HepG2 (cell line): ENCODE measurements around the gene MICAL1. TPM values are rescaled to one million over a fixed set of nuclear protein-coding genes. Genes with fewer than 3 reads are reported as not detected.

Experiments used
- ATAC-seq: fragments of 200-7000 bp; cut with Tn5 transposase; 3 replicates; pipeline ENCODE4 v1.9.1; 2020; ENCODE audit warnings: mild to moderate bottlenecking, moderate library complexity
- BruUV-seq: library from RNA; stranded (reverse); fragments of 400-500 nt; replicated peaks from 2 replicates; lab custom pipeline; 2021; lab: Mats Ljungman, UMichigan
- CTCF ChIA-PET: fragments of 300-600 bp; formaldehyde crosslinking; extraction: SDS; loops from one replicate; lab custom pipeline; 2021; ENCODE audit warnings: low total read pairs, inconsistent platforms, low intra/inter-chr PET ratio; lab: Yijun Ruan, JAX
- POLR2A ChIA-PET: fragments of 350-600 bp; sonication (Branson Sonifier 250); formaldehyde crosslinking; loops from one replicate; lab custom pipeline; 2020; ENCODE audit warnings: antibody characterized with exemption, inconsistent platforms; lab: Yijun Ruan, JAX
- DNase-seq: peaks from one replicate; pipeline ENCODE4 v3.0.0-alpha.2; 2015; ENCODE audit warnings: low spot score
- FAIRE-seq: peaks from 3 replicates; lab custom pipeline; 2011; peaks lifted over from hg19 to GRCh38; lab: Jason Lieb, UNC
- H2AFZ ChIP-seq: one replicate; pipeline ENCODE4 v1.6.1; 2011; ENCODE audit warnings: low read length, inconsistent platforms
- H3K27ac ChIP-seq: fragments of 300-600 bp; 3 replicates; pipeline ENCODE4 v1.8.0; 2011; ENCODE audit warnings: mixed run types, mild to moderate bottlenecking, mixed read lengths, low read length, inconsistent platforms; ENCODE audit not compliant: insufficient read depth; ENCODE audit errors: extremely low read length
- H3K27me3 ChIP-seq, 2 experiments: fragments of 200-600 bp in 1 of 2; 2 replicates in 1 of 2; 3 replicates in 1 of 2; pipeline versions ENCODE4 v1.6.0 to v1.8.0; 2011; ENCODE audit warnings: low read length in 2 of 2, mild to moderate bottlenecking in 2 of 2, moderate library complexity in 2 of 2, inconsistent platforms in 1 of 2; ENCODE audit not compliant: insufficient read depth in 2 of 2, control insufficient read depth in 1 of 2
- H3K36me3 ChIP-seq, 2 experiments: fragments of 200-600 bp in 1 of 2; replicated peaks in 1 of 2; 2 replicates in 1 of 2; 3 replicates in 1 of 2; pipeline versions ENCODE4 v1.5.1 to v1.8.0; 2011; ENCODE audit warnings: low read length in 2 of 2, inconsistent platforms in 1 of 2; ENCODE audit not compliant: insufficient read depth in 2 of 2, control insufficient read depth in 1 of 2
- H3K4me1 ChIP-seq: 2 replicates; pipeline ENCODE4 v1.5.1; 2012; ENCODE audit warnings: low read length, inconsistent platforms; ENCODE audit not compliant: insufficient read depth
- H3K4me2 ChIP-seq: 2 replicates; pipeline ENCODE4 v1.6.0; 2011; ENCODE audit warnings: low read depth, low read length, inconsistent platforms
- H3K4me3 ChIP-seq, 3 experiments: fragments of 200-600 bp in 1 of 3; sonication (generic), shearing (Covaris generic) in 1 of 3; replicated peaks in 1 of 3; 2 replicates each; pipeline ENCODE4 v1.5.1; 2011 to 2016; ENCODE audit warnings: low read length in 3 of 3, inconsistent platforms in 2 of 3, low read depth in 2 of 3, mild to moderate bottlenecking in 2 of 3, control low read depth in 1 of 3, mixed read lengths in 1 of 3; ENCODE audit not compliant: insufficient read depth in 1 of 3
- H3K79me2 ChIP-seq: one replicate; pipeline ENCODE4 v1.6.1; 2011; ENCODE audit warnings: low read length, inconsistent platforms; ENCODE audit not compliant: insufficient read depth
- H3K9ac ChIP-seq: 2 replicates; pipeline ENCODE4 v1.6.0; 2011; ENCODE audit warnings: mild to moderate bottlenecking, low read depth, low read length, inconsistent platforms; ENCODE audit not compliant: insufficient read depth
- H3K9me3 ChIP-seq: 2 replicates; pipeline ENCODE4 v1.5.1; 2012; ENCODE audit warnings: mild to moderate bottlenecking, low read length
- H4K20me1 ChIP-seq: 2 replicates; pipeline ENCODE4 v1.6.0; 2011; ENCODE audit warnings: inconsistent platforms, mild to moderate bottlenecking, low read length, moderate library complexity; ENCODE audit not compliant: insufficient read depth
- ATAD3A ChIP-seq: sonication (generic); formaldehyde crosslinking; IDR thresholded peaks from 2 replicates; pipeline ENCODE4 v1.4.0; 2020; ENCODE audit warnings: missing genetic modification reagents
- HES4 ChIP-seq: sonication (generic); formaldehyde crosslinking; IDR thresholded peaks from 2 replicates; pipeline ENCODE4 v1.9.0; 2021; ENCODE audit warnings: mild to moderate bottlenecking, missing genetic modification reagents, borderline replicate concordance
- HINFP ChIP-seq: sonication (generic); formaldehyde crosslinking; IDR thresholded peaks from 2 replicates; pipeline ENCODE4 v1.4.0; 2020; ENCODE audit warnings: low read depth, mild to moderate bottlenecking, missing genetic modification reagents
- HNRNPH1 ChIP-seq: fragments of 200-400 bp; formaldehyde crosslinking; optimal IDR thresholded peaks from 2 replicates; pipeline ENCODE3; 2017; ENCODE audit warnings: mild to moderate bottlenecking, low read depth, low read length
- KLF15 ChIP-seq: sonication (generic); formaldehyde crosslinking; IDR thresholded peaks from 2 replicates; pipeline ENCODE4 v1.8.1; 2023; ENCODE audit warnings: borderline replicate concordance, mild to moderate bottlenecking, inconsistent platforms, missing genetic modification reagents, mixed read lengths
- MAX ChIP-seq: IDR thresholded peaks from 2 replicates; pipeline ENCODE4 v1.6.1; 2012; ENCODE audit warnings: inconsistent platforms
- MEIS1 ChIP-seq: sonication (generic); formaldehyde crosslinking; IDR thresholded peaks from 2 replicates; pipeline ENCODE4 v1.9.0; 2021; ENCODE audit warnings: mild to moderate bottlenecking, missing genetic modification reagents, moderate library complexity, borderline replicate concordance
- MYNN ChIP-seq: sonication (generic); formaldehyde crosslinking; IDR thresholded peaks from 2 replicates; pipeline ENCODE4 v1.4.0; 2020; ENCODE audit warnings: mild to moderate bottlenecking, low read depth, missing genetic modification reagents
- POLR2AphosphoS5 ChIP-seq: IDR thresholded peaks from 2 replicates; pipeline ENCODE4 v1.6.1; 2012; ENCODE audit warnings: low read depth, low read length
- PRDM4 ChIP-seq: sonication (generic); formaldehyde crosslinking; IDR thresholded peaks from 2 replicates; pipeline ENCODE4 v1.9.0; 2021; ENCODE audit warnings: missing genetic modification reagents, borderline replicate concordance
- PREB ChIP-seq: sonication (generic); formaldehyde crosslinking; IDR thresholded peaks from 2 replicates; pipeline ENCODE4 v1.4.0; 2020; ENCODE audit warnings: missing genetic modification reagents
- RBM22 ChIP-seq: fragments of 200-400 bp; formaldehyde crosslinking; optimal IDR thresholded peaks from 2 replicates; pipeline ENCODE3; 2017; ENCODE audit warnings: mild to moderate bottlenecking, low read length, moderate library complexity
- TEAD3 ChIP-seq: optimal IDR thresholded peaks from 2 replicates; pipeline ENCODE3; 2016; ENCODE audit warnings: borderline replicate concordance
- ZNF891 ChIP-seq: sonication (generic); formaldehyde crosslinking; IDR thresholded peaks from 2 replicates; pipeline ENCODE4 v1.5.0; 2020; ENCODE audit warnings: mild to moderate bottlenecking, missing genetic modification reagents
- WGBS: methylation state at CpG from one replicate; pipeline ENCODE4 v1.1.6; 2017; ENCODE audit warnings: low lambda C conversion rate; 5-methylcytosine and 5-hydroxymethylcytosine counted together
- in situ Hi-C: cut with HindIII; loops from 2 replicates; pipeline ENCODE4 v1.10.0; 2017; ENCODE audit warnings: low pct_unique_long_range_greater_than_20kb; ENCODE audit not compliant: extremely low pct_ligation_motif_present
- intact Hi-C: fragments of 100-400 bp; cut with micrococcal nuclease; formaldehyde crosslinking; loops from one replicate; pipeline ENCODE4 v1.10.0; 2022; ENCODE audit not compliant: unreplicated experiment
- polyA plus RNA-seq, 8 experiments: library from polyadenylated mRNA; depleted of rRNA in 3 of 8; stranded (reverse) in 7 of 8; unstranded in 1 of 8; fragments of >200 nt; fragmentation: Illumina TruSeq in 4 of 8; extraction: Trizol in 4 of 8; gene quantifications; 2 replicates each; pipeline versions ENCODE4 v1.2.1 to v1.2.3, GENCODE V29; 2011 to 2016; ENCODE audit warnings: low read depth in 4 of 8, missing spikeins in 1 of 8, mixed read lengths in 1 of 8; ENCODE audit not compliant: insufficient read depth in 1 of 8
- total RNA-seq, 5 experiments: library from RNA; depleted of rRNA; stranded (reverse); fragments of >200 nt; fragmentation: Illumina TruSeq; extraction: Trizol; gene quantifications; 2 replicates each; pipeline ENCODE4 v1.2.3, GENCODE V29; 2016; ENCODE audit warnings: low read depth in 1 of 5

MICAL1 gene
- total and polyA plus RNA-seq, 2 of the 13 experiments (the other 11 are each of a cell fraction or from before 2014, with no cell fraction given): 6.9 to 39.0 TPM

- FAIRE-seq: no peak
- WGBS: 89% methylated on average over 3 of the region's 3 CpGs
- no peak overlapping the region for H3K9ac ChIP-seq
- H4K20me1 ChIP-seq: no peaks in the 10 kb centered on the region
- H3K36me3 ChIP-seq: no peaks in the 10 kb centered on the region
- H3K4me2 ChIP-seq: no peak overlapping the region
- TF ChIP-seq RBM22 (no peak), HES4 (CRISPR knock-in tag) (no peak), HNRNPH1 (no peak), MAX (no peak), TEAD3 (CRISPR knock-in tag) (no peak), PRDM4 (CRISPR knock-in tag) (no peak), ATAD3A (CRISPR knock-in tag) (no peak), KLF15 (CRISPR knock-in tag) (no peak), HINFP (CRISPR knock-in tag) (no peak), POLR2AphosphoS5 (no peak), ZNF891 (no peak), MYNN (CRISPR knock-in tag) (no peak), MEIS1 (CRISPR knock-in tag) (no peak), PREB (CRISPR knock-in tag) (no peak)
- CTCF ChIA-PET: no interaction called here
- POLR2A ChIA-PET: interaction anchor here (2.0 kb wide), 1 partner anchor 12 kb away, joined by 4 read pairs; no protein-coding TSS in a partner anchor
- DNase-seq: no peak
- no peak overlapping the region for H2AFZ ChIP-seq
- no TSS peak for BruUV-seq
- in situ Hi-C loops: no loop called here
- H3K9me3 ChIP-seq: no peaks in the 10 kb centered on the region
- no peaks in the 10 kb centered on the region for H3K27me3 ChIP-seq
- ATAC-seq: no peak
- no peak overlapping the region for H3K4me3 ChIP-seq
- H3K79me2 ChIP-seq: no peaks in the 10 kb centered on the region
- peaks cover 1% of the 10 kb centered on the region; the same call in 1 of the 2 replicates for H3K4me1 ChIP-seq
- no peak overlapping the region for H3K27ac ChIP-seq
- intact Hi-C loops: no loop called here
Observed at GRCh38 chr6:109429496-109429895, 26.1 kb downstream of the MICAL1 start.
